ENCODE data around the gene TMEM30A.

DNA sequence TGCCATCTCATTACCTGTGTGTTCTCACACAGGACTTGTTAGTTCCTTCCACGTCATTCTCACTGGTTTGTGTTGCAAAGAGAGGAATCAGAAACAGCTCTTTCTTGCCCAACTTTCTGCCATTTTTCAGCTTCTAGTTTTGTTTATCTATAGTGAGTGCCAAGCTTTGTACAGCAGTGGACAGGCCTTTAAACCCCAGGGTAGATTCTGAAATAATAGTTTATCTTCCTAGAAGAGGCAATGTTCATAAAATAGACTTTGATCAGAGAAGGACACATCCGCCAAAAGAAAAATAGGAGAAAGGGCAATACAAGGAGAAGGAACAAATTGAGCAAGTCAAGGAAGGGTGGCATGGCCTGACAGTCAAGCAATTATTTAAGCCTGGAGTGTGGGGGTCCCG lies 17.7 kb upstream of the TMEM30A start:
- TF ChIP-seq, protein P1, sequence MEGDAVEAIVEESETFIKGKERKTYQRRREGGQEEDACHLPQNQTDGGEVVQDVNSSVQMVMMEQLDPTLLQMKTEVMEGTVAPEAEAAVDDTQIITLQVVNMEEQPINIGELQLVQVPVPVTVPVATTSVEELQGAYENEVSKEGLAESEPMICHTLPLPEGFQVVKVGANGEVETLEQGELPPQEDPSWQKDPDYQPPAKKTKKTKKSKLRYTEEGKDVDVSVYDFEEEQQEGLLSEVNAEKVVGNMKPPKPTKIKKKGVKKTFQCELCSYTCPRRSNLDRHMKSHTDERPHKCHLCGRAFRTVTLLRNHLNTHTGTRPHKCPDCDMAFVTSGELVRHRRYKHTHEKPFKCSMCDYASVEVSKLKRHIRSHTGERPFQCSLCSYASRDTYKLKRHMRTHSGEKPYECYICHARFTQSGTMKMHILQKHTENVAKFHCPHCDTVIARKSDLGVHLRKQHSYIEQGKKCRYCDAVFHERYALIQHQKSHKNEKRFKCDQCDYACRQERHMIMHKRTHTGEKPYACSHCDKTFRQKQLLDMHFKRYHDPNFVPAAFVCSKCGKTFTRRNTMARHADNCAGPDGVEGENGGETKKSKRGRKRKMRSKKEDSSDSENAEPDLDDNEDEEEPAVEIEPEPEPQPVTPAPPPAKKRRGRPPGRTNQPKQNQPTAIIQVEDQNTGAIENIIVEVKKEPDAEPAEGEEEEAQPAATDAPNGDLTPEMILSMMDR (IDR thresholded peaks at IDR 0.05), result no peak
- TF ChIP-seq POLR2AphosphoS5 (IDR thresholded peaks at IDR 0.05), result no peak
- TF ChIP-seq POLR2A (IDR thresholded peaks at IDR 0.05), result no peak
- TF ChIP-seq EP300 (IDR thresholded peaks at IDR 0.05; ENCODE audit: low read depth), result no peak
